DMS114 treated with DMSO at 0.1 percent for 48 hours (cell line): ENCODE results near the gene LGI4.
A peak's percentile ranks its signal among the peaks of the same experiment; 100 is the strongest.
"Not testable (repeated sequence)": the region's sequence is repeated elsewhere in the genome, so short reads cannot be mapped to it uniquely, and the experiment has no call there.

Source experiments
- DNase-seq: peaks from one replicate; lab custom pipeline; 2025; ENCODE audit not compliant: unreplicated experiment; lab: John Stamatoyannopoulos, UW

The LGI4 gene

DNA sequence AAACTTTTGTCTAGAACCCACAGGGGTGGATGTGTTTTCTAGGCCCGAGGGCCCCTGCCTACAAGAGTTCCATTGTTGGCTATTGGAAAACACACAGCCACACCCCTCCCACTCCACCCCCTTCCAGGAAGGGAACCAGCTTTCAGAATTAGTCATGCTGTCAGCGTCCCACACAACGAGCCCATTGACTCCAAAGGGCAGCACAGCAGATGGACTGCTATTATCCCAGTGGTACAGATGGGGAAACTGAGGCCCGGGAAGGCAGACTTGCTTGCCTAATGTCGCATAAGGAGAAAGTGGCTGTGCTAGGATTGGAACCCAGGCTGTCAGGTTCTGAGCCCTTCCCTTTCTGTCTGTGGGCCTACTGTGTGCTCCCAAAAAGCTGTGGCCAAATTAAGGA lies 27.3 kb downstream of the LGI4 start:
- DNase-seq, result no peak

- DNase-seq, result no peak
Observed at GRCh38 chr19:35106898-35107541, 27.8 kb downstream of the LGI4 start.

GRCh38 chr19:35106291-35106583 lies 28.6 kb downstream of the LGI4 start:
- no peak for DNase-seq

DNA sequence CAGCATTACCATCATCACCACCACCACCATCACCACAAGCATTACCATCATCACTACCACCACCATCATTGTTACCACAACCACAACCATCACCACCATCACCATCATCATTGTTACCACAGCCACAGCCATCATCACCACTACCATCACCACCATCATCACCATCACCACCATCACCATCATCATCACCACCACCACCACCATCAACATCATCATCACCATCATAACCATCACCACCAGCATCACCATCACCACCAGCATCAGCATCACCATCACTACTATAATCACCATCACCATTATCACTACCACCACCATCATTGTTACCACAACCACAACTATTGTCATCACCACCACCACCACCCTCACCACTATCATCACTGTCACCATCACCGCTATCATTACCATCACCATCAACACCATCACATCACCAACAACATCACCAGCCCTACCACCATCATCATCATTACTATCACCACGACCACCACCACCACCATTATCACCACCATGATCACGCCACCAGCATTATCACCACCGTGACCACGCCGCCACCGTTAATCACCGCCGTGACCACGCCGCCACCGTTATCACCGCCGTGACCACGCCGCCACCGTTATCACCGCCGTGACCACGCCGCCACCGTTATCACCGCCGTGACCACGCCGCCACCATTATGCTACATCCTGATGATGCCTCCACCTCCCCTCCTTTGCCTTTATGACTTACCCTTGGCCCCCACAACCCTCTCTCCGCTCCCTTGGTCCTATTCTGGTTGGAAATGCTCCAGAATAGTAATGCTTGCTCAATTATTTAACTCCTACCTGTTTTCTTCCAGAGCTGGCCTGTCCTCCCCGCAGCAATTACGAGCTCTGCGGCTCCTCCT lies 29.2 kb downstream of the LGI4 start:
- DNase-seq, result no peak

GRCh38 chr19:35105047-35105410 lies 29.8 kb downstream of the LGI4 start:
- no peak for DNase-seq

- DNase-seq, result no peak
Observed at GRCh38 chr19:35104361-35104760, 30.5 kb downstream of the LGI4 start.

DNA sequence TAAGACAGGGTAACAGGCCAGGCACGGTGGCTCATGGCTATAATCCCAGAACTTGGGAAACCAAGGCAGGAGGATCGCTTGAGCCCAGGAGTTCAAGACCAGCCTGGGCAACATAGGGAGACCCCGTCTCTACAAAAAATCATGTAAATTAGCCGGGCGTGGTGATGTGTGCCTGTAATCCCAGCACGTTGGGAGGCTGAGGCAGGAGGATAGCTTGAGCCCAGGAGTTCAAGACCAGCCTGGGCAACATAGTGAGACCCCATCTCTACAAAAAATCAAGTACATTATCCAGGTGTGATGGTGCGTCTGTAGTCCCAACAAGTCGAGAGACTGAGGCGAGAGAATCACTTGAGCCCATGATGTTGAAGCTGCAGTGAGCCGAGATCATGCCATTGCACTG lies 31.2 kb downstream of the LGI4 start:
- not testable (repeated sequence) for DNase-seq

DNA sequence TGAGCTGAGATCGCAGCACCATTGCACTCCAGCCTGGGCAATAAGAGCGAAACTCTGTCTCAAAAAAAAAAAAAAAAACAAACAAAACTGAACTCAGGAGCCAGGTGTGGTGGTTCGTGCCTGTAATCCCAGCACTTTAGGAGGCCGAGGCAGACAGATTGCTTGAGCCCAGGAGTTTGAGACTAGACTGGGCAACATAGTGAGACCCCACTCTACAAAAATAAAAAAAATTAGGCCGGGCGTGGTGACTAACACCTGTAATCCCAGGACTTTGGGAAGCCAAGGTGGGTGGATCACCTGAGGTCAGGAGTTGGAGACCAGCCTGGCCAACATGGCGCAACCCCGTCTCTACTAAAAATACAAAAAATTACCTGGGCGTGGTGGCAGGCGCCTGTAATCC lies 32.9 kb downstream of the LGI4 start:
- DNase-seq, result not testable (repeated sequence)

DNA sequence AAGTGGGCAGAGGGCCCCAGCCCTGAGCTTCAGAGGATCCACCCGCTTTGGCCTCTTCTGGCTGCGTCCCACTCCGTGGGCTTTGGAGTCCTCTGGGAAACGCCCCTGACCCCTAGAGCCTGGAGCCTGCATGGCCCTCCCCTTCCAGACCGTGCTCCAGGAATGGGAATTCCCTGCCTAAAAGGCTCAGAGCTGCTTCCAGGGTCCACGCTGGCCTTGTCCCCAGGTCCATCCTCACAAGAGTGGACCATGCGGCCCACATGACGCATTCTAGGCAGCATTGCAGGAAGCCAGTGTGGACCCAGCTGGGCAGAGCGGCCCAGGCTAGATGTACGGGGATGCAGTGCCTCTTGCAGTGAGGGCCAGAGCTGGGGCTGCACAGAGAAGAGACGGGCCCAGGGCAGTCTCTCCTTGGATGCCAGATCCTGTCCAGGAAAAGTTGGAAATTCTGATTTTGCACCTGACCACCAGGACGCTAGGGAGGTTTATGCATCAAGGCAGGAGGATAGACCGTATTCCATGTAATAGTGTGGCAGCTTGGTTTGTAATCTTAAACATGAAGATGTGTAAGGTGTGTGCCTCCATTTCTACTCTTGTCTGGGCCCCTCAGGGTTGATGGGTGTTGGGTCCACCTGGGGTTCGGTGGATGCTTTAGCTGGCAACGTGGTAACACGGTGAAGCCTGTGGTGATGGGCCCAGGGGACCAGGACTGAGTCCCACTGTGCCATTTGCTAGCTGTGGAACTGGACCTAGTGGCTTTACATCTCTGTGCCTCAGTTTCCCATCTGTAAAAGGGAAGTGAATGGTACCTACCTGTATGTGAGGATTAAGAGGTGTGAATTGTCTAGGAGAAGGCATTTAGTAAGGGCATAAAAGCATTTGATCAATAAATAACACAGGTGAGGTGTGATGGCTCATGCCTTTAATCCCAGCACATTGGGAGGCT lies 34.0 kb downstream of the LGI4 start:
- DNase-seq, result no peak

- no peak for DNase-seq
Observed at GRCh38 chr19:35099897-35100275, 35.0 kb downstream of the LGI4 start.

GRCh38 chr19:35099155-35099896 lies 35.5 kb downstream of the LGI4 start:
- DNase-seq, result no peak

DNA sequence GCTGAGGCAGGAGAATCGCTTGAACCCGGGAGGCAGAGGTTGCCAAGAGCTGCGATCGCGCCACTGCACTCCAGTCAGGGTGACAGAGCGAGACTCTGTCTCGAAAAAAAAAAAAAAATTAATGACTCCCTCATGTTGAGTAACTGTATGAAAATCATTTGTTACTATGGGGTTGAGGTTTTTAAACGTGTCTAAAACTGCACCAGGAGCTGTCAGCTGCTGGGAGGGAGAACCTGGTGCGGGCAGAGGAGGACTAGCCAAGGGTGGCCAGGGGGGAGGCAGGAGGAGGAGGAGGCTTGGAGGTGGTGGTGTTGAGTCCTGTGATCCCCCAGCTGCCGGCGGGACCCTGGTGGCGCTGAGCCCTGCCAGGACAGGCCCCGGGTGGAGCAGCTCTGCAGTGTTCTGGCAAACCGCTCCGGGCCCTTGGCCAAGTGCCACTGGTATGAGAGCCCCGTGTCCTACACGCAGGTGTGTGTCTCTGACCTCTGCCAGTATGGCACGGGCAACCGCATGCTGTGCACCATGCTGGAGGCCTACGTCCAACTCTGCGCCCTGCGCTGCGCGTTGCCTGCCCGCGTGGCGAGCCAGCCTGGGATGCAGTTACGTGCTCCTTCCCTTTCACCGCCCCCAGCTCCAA lies 36.3 kb downstream of the LGI4 start:
- no peak for DNase-seq

DNA sequence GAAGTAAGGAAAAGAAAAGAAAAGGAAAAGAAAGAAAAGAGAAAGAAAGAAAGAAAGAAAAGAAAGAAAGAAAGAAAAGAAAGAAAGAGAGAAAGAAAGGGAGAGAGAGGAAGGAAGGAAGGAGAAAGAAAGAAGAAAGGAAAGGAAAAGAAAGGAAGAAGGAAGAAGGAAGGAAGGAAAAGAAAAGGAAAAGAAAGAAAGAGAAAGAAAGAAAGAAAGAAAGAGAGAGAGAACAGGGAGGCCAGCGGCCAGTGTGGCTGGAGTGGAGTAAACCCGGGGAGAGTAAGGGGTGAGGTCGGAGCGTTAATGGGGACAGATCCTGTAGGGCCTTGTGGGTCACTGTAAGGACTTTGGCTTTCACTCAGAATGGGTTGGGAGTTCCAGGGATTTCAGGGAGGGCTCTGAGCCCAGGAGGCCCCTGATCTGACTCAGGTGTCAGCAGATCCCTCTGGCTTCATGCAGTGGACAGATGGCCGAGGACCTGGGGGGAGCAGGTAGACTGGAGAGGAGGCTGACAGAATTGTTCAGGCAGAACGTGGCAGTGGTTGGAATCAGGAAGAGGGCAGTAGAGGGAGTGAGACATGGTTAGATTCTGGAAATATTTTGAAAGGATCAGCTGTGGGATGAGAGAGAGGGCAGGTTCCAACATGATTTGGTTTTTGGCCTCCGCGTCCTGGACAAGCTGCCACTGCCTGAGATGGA lies 39.0 kb downstream of the LGI4 start:
- no peak for DNase-seq

GRCh38 chr19:35094656-35095055 lies 40.2 kb downstream of the LGI4 start:
- no peak for DNase-seq

DNA sequence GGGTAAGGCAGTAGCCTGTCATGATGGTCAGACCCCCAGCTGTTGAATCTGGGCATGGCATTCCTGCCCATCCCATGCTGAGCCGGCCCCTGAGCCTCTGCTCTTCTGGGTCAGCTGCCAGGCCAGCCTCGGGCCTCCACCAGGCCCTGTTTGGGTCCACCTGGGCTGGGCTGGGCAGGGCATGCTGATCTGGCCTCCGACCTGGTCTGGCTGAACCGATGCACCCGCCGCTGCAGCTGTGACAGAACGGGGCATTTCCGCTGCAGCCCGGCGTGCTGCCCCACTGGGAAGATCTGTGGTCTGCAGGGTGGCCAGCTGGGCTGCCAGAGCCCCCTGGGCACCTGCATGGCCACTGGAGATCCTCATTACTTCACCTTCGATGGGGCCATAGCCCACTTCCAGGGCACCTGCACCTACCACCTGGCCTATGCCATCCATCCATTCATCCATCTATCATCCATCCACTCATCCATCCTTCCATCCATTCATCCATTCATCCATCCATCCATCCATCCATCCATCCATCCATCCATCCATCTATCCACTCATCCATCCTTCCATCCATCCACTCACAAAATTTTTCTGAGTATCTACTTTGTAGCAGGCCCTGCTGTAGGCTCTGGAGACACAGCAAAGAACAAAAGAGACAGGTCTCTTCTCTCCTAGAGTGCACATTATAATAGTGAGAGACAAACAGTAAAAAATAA lies 40.8 kb downstream of the LGI4 start:
- no peak for DNase-seq

GRCh38 chr19:35093430-35093829 lies 41.4 kb downstream of the LGI4 start:
- DNase-seq, result no peak

GRCh38 chr19:35090506-35091214 lies 44.2 kb downstream of the LGI4 start:
- DNase-seq, result peak; percentile 45

GRCh38 chr19:35090160-35090505 lies 44.7 kb downstream of the LGI4 start:
- no peak for DNase-seq

DNA sequence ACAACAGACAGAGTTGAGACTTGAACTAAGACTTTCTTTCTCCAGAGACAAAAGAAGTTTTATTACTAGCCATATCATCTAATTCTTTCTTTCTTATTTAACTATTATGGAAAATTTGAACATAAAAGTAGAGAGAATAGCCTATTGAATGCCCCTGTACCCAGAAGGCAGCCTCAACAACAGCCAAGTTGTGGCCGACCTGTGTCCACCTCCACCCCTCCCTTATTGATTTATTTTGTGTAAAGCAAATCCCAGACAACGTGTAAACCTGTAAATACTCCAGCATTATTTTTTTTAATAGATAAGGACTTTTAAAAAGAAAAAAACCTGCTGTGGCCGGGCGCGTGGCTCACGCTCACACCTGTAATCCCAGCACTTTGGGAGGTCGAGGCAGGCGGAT lies 45.3 kb downstream of the LGI4 start:
- DNase-seq, result no peak
